ENCODE data around the gene ERCC6.

GRCh38 chr10:49523301-49523700 is 15.6 kb downstream of the ERCC6 start:
- TF ChIP-seq POLR2A (IDR thresholded peaks at IDR 0.05) = no peak
- TF ChIP-seq CTCF (IDR thresholded peaks at IDR 0.05) = no peak
